Skeletal muscle tissue (tissue), 4 donors: Measurements from ENCODE around the gene SPNS2. TPM values are rescaled to one million over a fixed set of nuclear protein-coding genes. Genes with fewer than 3 reads are reported as not detected.

ENCODE experiments used
- H3K27ac ChIP-seq: one replicate; pipeline ENCODE4 v1.7.0; 2013; ENCODE audit warnings: mild to moderate bottlenecking, low read depth, low read length, inconsistent platforms
- H3K27me3 ChIP-seq, 3 donors: one replicate each; pipeline ENCODE4 v1.7.0; 2013; ENCODE audit warnings: low read length in 3 of 3; ENCODE audit not compliant: control insufficient read depth in 3 of 3, insufficient read depth in 3 of 3
- H3K36me3 ChIP-seq, 3 donors: one replicate each; pipeline ENCODE4 v1.7.0; 2013; ENCODE audit warnings: low read length in 3 of 3; ENCODE audit not compliant: control insufficient read depth in 3 of 3, insufficient read depth in 3 of 3
- H3K4me1 ChIP-seq, 3 donors: one replicate each; pipeline ENCODE4 v1.7.0; 2013; ENCODE audit warnings: low read length in 3 of 3, mild to moderate bottlenecking in 3 of 3; ENCODE audit not compliant: control insufficient read depth in 3 of 3, insufficient read depth in 3 of 3
- H3K4me3 ChIP-seq, 3 donors: one replicate each; pipeline ENCODE4 v1.7.0; 2013; ENCODE audit warnings: low read length in 3 of 3
- H3K9ac ChIP-seq, 3 donors: one replicate each; pipeline ENCODE4 v1.7.0; 2013; ENCODE audit warnings: low read length in 3 of 3, mild to moderate bottlenecking in 3 of 3, moderate library complexity in 2 of 3, low read depth in 1 of 3
- H3K9me3 ChIP-seq, 3 donors: one replicate each; pipeline ENCODE4 v1.7.0; 2013; ENCODE audit warnings: low read length in 3 of 3; ENCODE audit not compliant: control insufficient read depth in 3 of 3
- total RNA-seq: library from RNA; depleted of rRNA; stranded (reverse); fragments of >200 nt; gene quantifications from one replicate; pipeline ENCODE4 v1.2.3, GENCODE V29; 2014
- donor health status: Osteomylitis.

SPNS2 gene
- total RNA-seq, 1 donor from 2014 or later = 2.6 TPM

GRCh38 chr17:4536259-4536741, 37.6 kb downstream of the SPNS2 start:
- Histone ChIP-seq H3K27me3 (peaks cover 5 to 14% (median 14%) of the 10 kb centered on the region in 3 donors), H3K9me3 (no peaks in the 10 kb centered on the region), H3K4me3 (peak overlapping the region in 1 of 3 donors; percentile 6), H3K27ac (peak overlapping the region; percentile 77), H3K9ac (peak overlapping the region in 2 of 3 donors; percentile 40 to 54), H3K4me1 (peaks cover 44 to 67% (median 50%) of the 10 kb centered on the region in 3 donors), H3K36me3 (peaks cover 10 to 18% (median 15%) of the 10 kb centered on the region in 3 donors)

DNA sequence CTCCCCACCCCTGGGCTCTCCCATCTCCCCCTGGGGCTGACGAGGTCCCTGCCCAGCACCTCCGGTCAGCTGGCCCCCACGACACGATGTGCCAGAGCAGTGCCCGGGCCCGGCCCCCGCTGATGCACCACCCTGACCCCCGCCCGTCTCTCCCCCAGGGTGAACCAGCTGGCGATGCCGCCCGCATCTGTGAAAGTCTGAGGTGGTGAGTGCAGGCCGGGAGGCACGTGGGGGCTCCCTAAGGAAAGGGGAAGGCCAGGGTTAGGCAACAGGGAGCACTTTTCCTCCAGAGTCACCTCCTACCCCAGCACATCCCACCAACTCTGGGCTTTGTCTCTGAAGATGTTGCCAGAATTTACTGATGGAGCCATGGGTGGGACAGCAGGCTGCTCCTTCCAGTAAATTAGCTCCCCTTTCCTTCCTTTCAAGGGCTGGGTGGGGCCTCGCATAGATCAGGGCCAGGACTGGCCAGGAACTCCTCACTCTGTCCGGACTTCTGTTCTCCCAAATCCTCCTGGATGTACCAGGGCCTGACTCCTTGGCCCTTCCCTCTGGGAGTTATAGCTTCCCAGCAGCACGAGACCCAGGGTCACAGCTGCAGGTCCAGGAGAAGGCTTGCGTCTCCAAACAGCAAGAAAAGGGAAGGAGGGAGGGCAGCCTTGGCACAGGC, 38.2 kb downstream of the SPNS2 start:
- H3K9me3 ChIP-seq = no peaks in the 10 kb centered on the region
- peak overlapping the region in 1 of 3 donors; percentile 22 for H3K4me3 ChIP-seq
- peak overlapping the region in 2 of 3 donors; percentile 16 to 54 for H3K9ac ChIP-seq
- H3K27ac ChIP-seq = peak overlapping the region; percentile 77
- H3K4me1 ChIP-seq = peaks cover 50 to 72% (median 54%) of the 10 kb centered on the region in 3 donors
- peaks cover 5 to 14% (median 14%) of the 10 kb centered on the region in 3 donors for H3K27me3 ChIP-seq
- H3K36me3 ChIP-seq = peaks cover 15 to 20% (median 20%) of the 10 kb centered on the region in 3 donors

GRCh38 chr17:4537451-4538235, 39.0 kb downstream of the SPNS2 start:
- H3K9ac ChIP-seq = peak overlapping the region; percentile 25 to 54 (median 45)
- H3K4me3 ChIP-seq = peak overlapping the region in 1 of 3 donors; percentile 22
- H3K4me1 ChIP-seq = peaks cover 49 to 72% (median 54%) of the 10 kb centered on the region in 3 donors
- H3K27me3 ChIP-seq = peaks cover 5 to 14% (median 9%) of the 10 kb centered on the region in 3 donors
- H3K9me3 ChIP-seq = no peaks in the 10 kb centered on the region
- H3K27ac ChIP-seq = peak overlapping the region; percentile 77
- H3K36me3 ChIP-seq = peaks cover 23 to 28% (median 28%) of the 10 kb centered on the region in 3 donors

- no peak overlapping the region for H3K4me3 ChIP-seq
- no peaks in the 10 kb centered on the region for H3K9me3 ChIP-seq
- peaks cover 49 to 66% (median 52%) of the 10 kb centered on the region in 3 donors for H3K4me1 ChIP-seq
- H3K27ac ChIP-seq = peak overlapping the region; percentile 77
- H3K27me3 ChIP-seq = peaks cover 5 to 9% (median 9%) of the 10 kb centered on the region in 3 donors
- peaks cover 30 to 33% (median 31%) of the 10 kb centered on the region in 3 donors for H3K36me3 ChIP-seq
- H3K9ac ChIP-seq = peak overlapping the region in 1 of 3 donors; percentile 25
Measured at GRCh38 chr17:4538236-4539002, 39.7 kb downstream of the SPNS2 start.

GRCh38 chr17:4539025-4539424, 40.3 kb downstream of the SPNS2 start:
- Histone ChIP-seq H3K9ac (no peak overlapping the region), H3K9me3 (no peaks in the 10 kb centered on the region), H3K27me3 (peaks cover 3 to 7% (median 7%) of the 10 kb centered on the region in 3 donors), H3K36me3 (peaks cover 34 to 37% (median 37%) of the 10 kb centered on the region in 3 donors), H3K27ac (no peak overlapping the region), H3K4me1 (peaks cover 46 to 61% (median 48%) of the 10 kb centered on the region in 3 donors), H3K4me3 (no peak overlapping the region)

- H3K9me3 ChIP-seq = no peaks in the 10 kb centered on the region
- peaks cover 0 to 4% (median under 1%) of the 10 kb centered on the region in 3 donors for H3K27me3 ChIP-seq
- no peak overlapping the region for H3K4me3 ChIP-seq
- H3K9ac ChIP-seq = no peak overlapping the region
- peak overlapping the region; percentile 64 for H3K27ac ChIP-seq
- peaks cover 37 to 42% (median 41%) of the 10 kb centered on the region in 3 donors for H3K36me3 ChIP-seq
- H3K4me1 ChIP-seq = peaks cover 41 to 54% (median 44%) of the 10 kb centered on the region in 3 donors
Measured at GRCh38 chr17:4539576-4540223, 41.0 kb downstream of the SPNS2 start.

DNA sequence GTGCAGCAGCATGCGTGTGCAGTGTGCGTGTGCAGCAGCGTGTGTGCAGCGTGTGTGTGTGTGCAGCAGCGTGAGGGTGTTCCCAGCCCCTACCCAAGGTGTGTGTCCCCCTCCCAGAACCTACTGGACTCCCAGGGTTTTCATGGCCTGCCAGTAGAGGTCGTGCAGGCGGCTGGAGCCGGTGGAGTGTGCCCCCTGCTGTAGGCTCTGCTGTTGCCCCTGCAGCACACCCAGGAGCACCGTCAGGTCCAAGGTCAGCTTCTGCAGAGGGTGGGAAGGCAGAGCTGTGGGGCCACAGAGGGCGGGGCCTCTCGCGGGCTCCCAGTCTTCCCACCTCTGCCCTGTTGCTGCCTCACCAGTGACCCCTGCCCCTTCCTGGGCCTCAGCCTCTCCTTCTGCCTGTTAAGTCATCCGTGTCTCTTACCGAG, 41.6 kb downstream of the SPNS2 start:
- no peak overlapping the region for H3K9ac ChIP-seq
- H3K36me3 ChIP-seq = peaks cover 37 to 44% (median 41%) of the 10 kb centered on the region in 3 donors
- peaks cover 39 to 54% (median 44%) of the 10 kb centered on the region in 3 donors for H3K4me1 ChIP-seq
- no peaks in the 10 kb centered on the region for H3K9me3 ChIP-seq
- H3K4me3 ChIP-seq = no peak overlapping the region
- peaks cover 0 to 3% (median 0%) of the 10 kb centered on the region in 3 donors for H3K27me3 ChIP-seq
- peak overlapping the region; percentile 64 for H3K27ac ChIP-seq

- Histone ChIP-seq H3K27ac (peak overlapping the region; percentile 64), H3K27me3 (no peaks in the 10 kb centered on the region), H3K36me3 (peaks cover 38 to 47% (median 41%) of the 10 kb centered on the region in 3 donors), H3K9ac (peak overlapping the region in 1 of 3 donors; percentile 50), H3K9me3 (no peaks in the 10 kb centered on the region), H3K4me1 (peaks cover 36 to 57% (median 40%) of the 10 kb centered on the region in 3 donors), H3K4me3 (peak overlapping the region in 1 of 3 donors; percentile 35)
Measured at GRCh38 chr17:4540687-4541327, 42.1 kb downstream of the SPNS2 start.
